SK-N-MC (cell line): ENCODE results near the gene TTLL10.
"Not testable (repeated sequence)": the region's sequence is repeated elsewhere in the genome, so short reads cannot be mapped to it uniquely, and the experiment has no call there.

Source experiments
- DNase-seq: peaks from one replicate; pipeline ENCODE4 v3.0.0-alpha.2; 2011; ENCODE audit warnings: low read depth, low spot score
- H3K27ac ChIP-seq: fragments of 200-600 bp; sonication (generic); 2 replicates; pipeline ENCODE4 v1.5.1; 2016; ENCODE audit warnings: mixed run types
- H3K36me3 ChIP-seq: fragments of 200-600 bp; sonication (generic); 2 replicates; pipeline ENCODE4 v1.6.1; 2017; ENCODE audit warnings: antibody characterized with exemption, low read length, mixed read lengths; ENCODE audit not compliant: insufficient read depth
- H3K4me3 ChIP-seq: fragments of 200-600 bp; sonication (generic); 2 replicates; pipeline ENCODE4 v1.5.1; 2016
- H3K9ac ChIP-seq: fragments of 200-600 bp; sonication (generic); 2 replicates; pipeline ENCODE4 v1.8.0; 2017; ENCODE audit warnings: mixed run types, mixed read lengths; ENCODE audit not compliant: insufficient read length
- H3K9me3 ChIP-seq: fragments of 200-600 bp; sonication (generic); 2 replicates; pipeline ENCODE4 v1.6.1; 2017; ENCODE audit warnings: low read depth, mild to moderate bottlenecking, antibody characterized with exemption, low read length, moderate library complexity, mixed read lengths
- EZH2 ChIP-seq: fragments of 200-600 bp; sonication (generic); IDR thresholded peaks from one replicate; pipeline ENCODE4 v1.6.1; 2017; ENCODE audit warnings: antibody characterized with exemption
- FOXP2 ChIP-seq: optimal IDR thresholded peaks from 2 replicates; pipeline ENCODE3; 2011; ENCODE audit warnings: mild to moderate bottlenecking, moderate library complexity; ENCODE audit not compliant: insufficient read depth; ENCODE audit errors: extremely low read length, control extremely low read depth
- POLR2AphosphoS5 ChIP-seq: IDR thresholded peaks from 2 replicates; pipeline ENCODE4 v1.6.1; 2012; ENCODE audit warnings: mild to moderate bottlenecking, low read depth, low read length, borderline replicate concordance

TTLL10 gene

DNA sequence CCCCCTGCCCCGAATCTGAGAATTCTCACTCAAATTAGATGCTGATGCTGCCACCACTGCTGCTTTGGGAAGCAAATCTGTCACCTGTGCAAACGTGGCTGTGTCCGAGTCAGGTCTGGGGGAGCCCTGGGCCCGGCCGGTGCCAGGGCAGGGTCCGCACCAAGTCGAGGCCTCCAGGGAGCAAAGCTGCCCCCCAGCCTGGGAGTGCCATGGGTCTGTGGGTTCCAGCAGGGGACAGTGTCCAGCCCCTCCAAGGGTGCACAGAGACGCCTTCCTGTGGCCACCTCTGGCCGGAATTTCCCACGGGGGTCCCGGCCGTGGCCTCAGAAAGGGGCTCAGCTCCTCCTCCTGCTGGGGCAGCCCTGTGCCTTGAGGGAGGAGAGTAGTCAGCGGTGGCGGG lies 27.7 kb upstream of the TTLL10 start:
- TF ChIP-seq POLR2AphosphoS5 (no peak), EZH2 (no peak), FOXP2 (no peak)
- Histone ChIP-seq H3K4me3 (no peak overlapping the region), H3K9ac (no peak overlapping the region), H3K36me3 (no peaks in the 10 kb centered on the region), H3K9me3 (no peaks in the 10 kb centered on the region), H3K27ac (no peak overlapping the region)
- DNase-seq = no peak

DNA sequence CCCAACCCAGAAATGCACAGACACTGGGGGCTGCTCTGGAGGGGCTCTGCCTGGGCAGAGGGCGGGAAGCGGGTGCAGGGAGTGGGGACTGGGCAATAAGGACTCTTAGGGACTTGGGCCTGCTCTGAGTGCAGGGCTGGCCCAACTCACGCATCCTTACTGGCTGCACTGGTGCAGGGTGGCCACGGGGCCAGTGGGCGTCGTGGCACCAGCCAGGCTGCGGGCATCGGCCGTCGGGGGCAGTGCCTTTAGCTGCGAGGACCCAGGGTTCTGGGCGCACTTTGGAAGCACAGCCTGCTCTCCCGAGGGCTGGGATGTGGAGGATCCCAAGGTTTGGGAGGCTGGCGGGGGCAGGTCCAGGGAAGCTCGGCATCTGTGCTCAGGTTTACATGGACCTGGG lies 27.1 kb upstream of the TTLL10 start:
- DNase-seq = no peak
- Histone ChIP-seq H3K36me3 (no peaks in the 10 kb centered on the region), H3K9ac (no peak overlapping the region), H3K4me3 (no peak overlapping the region), H3K9me3 (no peaks in the 10 kb centered on the region), H3K27ac (no peak overlapping the region)
- TF ChIP-seq FOXP2 = no peak
- no peak for TF ChIP-seq POLR2AphosphoS5
- no peak for TF ChIP-seq EZH2

DNA sequence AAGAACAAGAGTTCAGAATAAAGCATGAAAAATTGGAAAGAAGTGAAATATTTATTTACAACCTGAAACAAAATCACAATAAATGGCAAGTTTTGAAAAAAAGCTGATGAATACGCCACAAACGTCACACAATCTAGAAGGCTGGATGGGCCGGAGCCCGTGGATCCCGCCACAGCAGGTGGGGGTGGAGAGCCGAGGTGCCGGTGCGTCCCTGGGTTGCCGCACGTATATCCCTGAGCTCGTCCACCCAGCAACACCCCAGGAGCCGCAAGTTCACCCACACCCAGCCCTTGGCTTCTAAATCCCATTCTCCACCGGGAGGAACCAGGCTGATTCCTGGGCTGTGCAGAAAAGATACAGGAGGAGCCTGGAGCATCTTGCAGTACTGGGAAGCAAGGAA lies 25.6 kb upstream of the TTLL10 start:
- no peak overlapping the region for H3K9ac ChIP-seq
- H3K36me3 ChIP-seq = no peaks in the 10 kb centered on the region
- no peak overlapping the region for H3K4me3 ChIP-seq
- no peaks in the 10 kb centered on the region for H3K9me3 ChIP-seq
- TF ChIP-seq POLR2AphosphoS5 (no peak), EZH2 (no peak), FOXP2 (no peak)
- H3K27ac ChIP-seq = no peak overlapping the region
- no peak for DNase-seq

DNA sequence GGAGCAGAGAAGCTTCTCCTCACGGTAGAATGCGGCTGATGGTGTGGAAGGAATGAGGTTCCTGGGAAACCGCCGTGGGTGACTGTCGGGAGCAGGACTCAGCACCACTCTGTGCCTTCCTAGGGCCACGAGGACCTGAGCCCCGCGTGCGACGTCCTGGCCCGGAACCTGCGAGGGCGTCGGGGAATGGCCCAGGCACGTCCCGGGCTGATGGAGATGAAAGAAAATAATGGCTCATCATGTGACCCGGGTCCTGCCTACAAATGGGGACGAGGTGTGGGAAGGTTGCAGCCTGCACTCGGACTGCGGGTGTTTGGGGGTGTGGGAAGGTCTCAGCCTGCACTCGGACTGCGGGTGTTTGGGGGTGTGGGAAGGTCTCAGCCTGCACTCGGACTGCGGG lies 25.1 kb upstream of the TTLL10 start:
- H3K36me3 ChIP-seq = no peaks in the 10 kb centered on the region
- no peak for DNase-seq
- H3K4me3 ChIP-seq = no peak overlapping the region
- no peaks in the 10 kb centered on the region for H3K9me3 ChIP-seq
- H3K9ac ChIP-seq = no peak overlapping the region
- no peak overlapping the region for H3K27ac ChIP-seq
- TF ChIP-seq POLR2AphosphoS5 = no peak
- no peak for TF ChIP-seq FOXP2
- TF ChIP-seq EZH2 = no peak

DNA sequence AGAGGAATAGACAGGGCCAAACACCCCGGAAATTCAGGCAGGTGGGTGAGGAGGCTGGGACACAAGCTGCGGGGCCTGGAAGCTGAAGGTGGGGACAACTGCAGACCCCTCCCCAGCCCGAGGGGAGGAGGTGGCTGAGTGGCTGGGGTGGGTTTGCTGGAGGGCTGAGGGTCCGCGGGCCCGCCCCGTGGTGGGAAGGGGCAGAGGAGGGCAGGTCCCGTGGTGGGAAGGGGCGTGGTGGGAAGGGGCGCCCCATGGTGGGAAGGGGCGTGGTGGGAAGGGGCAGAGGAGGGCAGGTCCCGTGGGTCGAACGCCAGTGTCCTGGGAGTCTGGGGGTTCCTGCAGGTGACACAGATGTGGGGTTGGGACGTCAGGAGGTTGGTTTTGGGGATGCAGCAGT lies 24.3 kb upstream of the TTLL10 start:
- DNase-seq = no peak
- Histone ChIP-seq H3K36me3 (no peaks in the 10 kb centered on the region), H3K27ac (no peak overlapping the region), H3K9me3 (no peaks in the 10 kb centered on the region), H3K9ac (no peak overlapping the region), H3K4me3 (no peak overlapping the region)
- TF ChIP-seq EZH2 (no peak), FOXP2 (no peak), POLR2AphosphoS5 (no peak)

DNA sequence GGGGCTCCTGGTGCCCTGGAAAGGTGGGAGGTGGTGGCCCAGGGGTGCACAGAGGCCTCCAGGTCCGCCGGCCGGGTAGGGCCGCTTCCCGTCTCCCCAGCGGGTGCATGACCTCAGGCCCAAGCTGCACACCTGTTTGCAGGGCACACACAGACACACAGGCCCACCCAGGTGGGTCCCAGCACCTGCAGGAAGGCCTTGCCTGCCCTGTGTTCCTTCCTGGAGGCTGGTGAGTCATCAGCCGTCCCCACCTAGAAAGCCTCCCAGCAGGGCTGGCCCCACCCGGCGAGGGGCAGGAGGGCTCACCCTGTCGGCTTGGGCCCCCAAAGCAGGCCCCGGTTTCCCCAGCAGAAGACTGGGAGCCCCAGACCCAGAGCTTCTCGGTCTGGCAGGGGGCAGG lies 23.6 kb upstream of the TTLL10 start:
- Histone ChIP-seq H3K36me3 (no peaks in the 10 kb centered on the region), H3K4me3 (no peak overlapping the region), H3K9me3 (no peaks in the 10 kb centered on the region), H3K9ac (no peak overlapping the region), H3K27ac (no peak overlapping the region)
- TF ChIP-seq EZH2 (no peak), POLR2AphosphoS5 (no peak), FOXP2 (no peak)
- no peak for DNase-seq

DNA sequence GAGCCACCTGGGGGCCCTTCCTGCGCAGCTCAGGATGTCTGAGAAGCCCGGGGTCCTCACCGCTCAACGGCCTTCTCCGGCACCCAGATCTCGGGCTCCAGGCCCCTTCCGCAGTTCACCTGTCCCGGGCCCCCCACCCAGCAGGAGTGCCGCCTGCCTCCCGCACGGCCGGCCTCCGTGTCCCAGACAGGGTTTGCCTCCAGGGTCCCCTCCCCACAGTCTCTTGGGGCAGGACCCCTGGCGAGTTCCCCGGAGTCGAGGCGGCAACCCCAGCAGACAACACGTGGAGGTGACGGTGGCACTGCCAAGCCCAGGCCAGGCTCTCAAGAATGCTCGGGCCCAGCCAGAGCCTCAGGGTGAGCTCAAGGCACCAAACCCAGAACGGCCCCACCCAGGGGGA lies 22.4 kb upstream of the TTLL10 start:
- no peak for DNase-seq
- Histone ChIP-seq H3K27ac (no peak overlapping the region), H3K9me3 (no peaks in the 10 kb centered on the region), H3K4me3 (no peak overlapping the region), H3K9ac (no peak overlapping the region), H3K36me3 (no peaks in the 10 kb centered on the region)
- no peak for TF ChIP-seq FOXP2
- TF ChIP-seq EZH2 = no peak
- TF ChIP-seq POLR2AphosphoS5 = no peak

DNA sequence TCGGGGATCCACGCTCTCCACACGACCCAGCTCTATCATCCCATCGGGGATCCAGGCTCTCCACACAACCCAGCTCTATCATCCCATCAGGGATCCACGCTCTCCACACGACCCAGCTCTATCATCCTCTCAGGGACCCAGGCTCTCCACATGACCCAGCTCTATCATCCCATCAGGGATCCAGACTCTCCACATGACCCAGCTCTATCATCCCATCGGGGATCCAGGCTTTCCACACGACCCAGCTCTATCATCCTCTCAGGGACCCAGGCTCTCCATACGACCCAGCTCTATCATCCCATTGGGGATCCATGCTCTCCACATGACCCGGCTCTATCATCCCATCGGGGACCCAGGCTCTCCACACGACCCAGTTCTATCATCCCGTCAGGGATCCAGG lies 21.2 kb upstream of the TTLL10 start:
- DNase-seq = not testable (repeated sequence)

DNA sequence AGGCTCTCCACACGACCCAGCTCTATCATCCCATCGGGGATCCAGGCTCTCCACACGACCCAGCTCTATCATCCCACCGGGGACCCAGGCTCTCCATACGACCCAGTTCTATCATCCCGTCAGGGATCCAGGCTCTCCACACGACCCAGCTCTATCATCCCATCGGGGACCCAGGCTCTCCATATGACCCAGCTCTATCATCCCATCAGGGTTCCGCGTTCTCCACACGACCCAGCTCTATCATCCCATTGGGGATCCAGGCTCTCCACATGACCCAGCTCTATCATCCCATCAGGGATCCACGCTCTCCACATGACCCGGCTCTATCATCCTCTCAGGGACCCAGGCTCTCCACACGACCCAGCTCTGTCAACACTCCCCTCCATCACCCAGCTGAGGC lies 20.5 kb upstream of the TTLL10 start:
- not testable (repeated sequence) for H3K4me3 ChIP-seq, H3K9ac ChIP-seq, H3K27ac ChIP-seq, DNase-seq, H3K9me3 ChIP-seq, H3K36me3 ChIP-seq

More for the DNA sequence above, 21.2 kb upstream of the TTLL10 start:
- not testable (repeated sequence) for H3K27ac ChIP-seq, H3K36me3 ChIP-seq, H3K9me3 ChIP-seq, H3K4me3 ChIP-seq, H3K9ac ChIP-seq
